Vagina (tissue), 2 donors: ENCODE data around the gene CYP27C1.

Experiments
- POLR2A ChIP-seq, 2 donors: fragments of 450-650 bp; IDR thresholded peaks; one replicate each; pipeline ENCODE4 v1.6.1; 2017; ENCODE audit warnings: antibody characterized with exemption in 2 of 2, mild to moderate bottlenecking in 2 of 2, moderate library complexity in 2 of 2
- TF ChIP-seq, protein P1 (sequence below), 3 experiments: fragments of 450-650 bp in 2 of 3; fragments of 200-600 bp in 1 of 3; sonication (generic) in 1 of 3; IDR thresholded peaks; one replicate each; pipeline ENCODE4 v1.5.1; 2017 to 2019; ENCODE audit warnings: antibody characterized with exemption in 3 of 3, mild to moderate bottlenecking in 2 of 3, moderate library complexity in 2 of 3

DNA sequence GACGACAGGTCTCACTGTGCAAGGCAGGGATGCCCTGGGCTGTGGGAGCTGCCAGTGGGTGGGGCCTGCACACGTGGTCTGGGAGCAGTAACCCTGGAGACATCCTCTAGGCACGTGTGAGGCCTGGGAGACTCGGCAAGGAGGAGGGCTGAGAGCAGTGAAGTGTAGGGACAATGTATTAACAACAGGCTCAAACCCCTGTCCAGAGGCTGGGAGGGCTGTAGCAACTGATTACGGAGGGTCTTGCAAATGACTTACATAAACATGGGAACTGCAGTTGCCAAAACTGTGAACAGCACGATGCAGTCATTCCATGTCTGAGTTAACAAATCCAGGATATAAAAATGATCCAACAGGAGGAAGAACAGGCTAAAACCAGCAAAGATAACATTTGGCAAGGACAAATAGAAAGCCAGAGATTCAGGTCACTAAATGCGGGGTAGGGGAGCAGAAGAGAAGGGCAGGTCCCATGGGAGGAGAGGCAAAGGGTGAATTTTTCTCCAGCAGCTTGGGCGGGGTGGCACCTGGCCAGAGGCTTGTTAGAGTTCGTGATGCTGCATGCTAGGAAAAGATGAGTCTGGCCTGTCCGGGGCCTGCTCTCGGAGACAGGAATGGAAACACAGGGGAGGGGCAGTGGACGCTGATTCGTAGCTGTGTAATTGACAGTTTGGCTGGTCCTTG lies 44.9 kb downstream of the CYP27C1 start:
- TF ChIP-seq, protein P1, sequence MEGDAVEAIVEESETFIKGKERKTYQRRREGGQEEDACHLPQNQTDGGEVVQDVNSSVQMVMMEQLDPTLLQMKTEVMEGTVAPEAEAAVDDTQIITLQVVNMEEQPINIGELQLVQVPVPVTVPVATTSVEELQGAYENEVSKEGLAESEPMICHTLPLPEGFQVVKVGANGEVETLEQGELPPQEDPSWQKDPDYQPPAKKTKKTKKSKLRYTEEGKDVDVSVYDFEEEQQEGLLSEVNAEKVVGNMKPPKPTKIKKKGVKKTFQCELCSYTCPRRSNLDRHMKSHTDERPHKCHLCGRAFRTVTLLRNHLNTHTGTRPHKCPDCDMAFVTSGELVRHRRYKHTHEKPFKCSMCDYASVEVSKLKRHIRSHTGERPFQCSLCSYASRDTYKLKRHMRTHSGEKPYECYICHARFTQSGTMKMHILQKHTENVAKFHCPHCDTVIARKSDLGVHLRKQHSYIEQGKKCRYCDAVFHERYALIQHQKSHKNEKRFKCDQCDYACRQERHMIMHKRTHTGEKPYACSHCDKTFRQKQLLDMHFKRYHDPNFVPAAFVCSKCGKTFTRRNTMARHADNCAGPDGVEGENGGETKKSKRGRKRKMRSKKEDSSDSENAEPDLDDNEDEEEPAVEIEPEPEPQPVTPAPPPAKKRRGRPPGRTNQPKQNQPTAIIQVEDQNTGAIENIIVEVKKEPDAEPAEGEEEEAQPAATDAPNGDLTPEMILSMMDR (IDR thresholded peaks at IDR 0.05), result no peak
- no peak for TF ChIP-seq POLR2A (IDR thresholded peaks at IDR 0.05)
